CD8-positive, alpha-beta memory T cell (primary cell): ENCODE results near the gene TEX22. TPM values are rescaled to one million over a fixed set of nuclear protein-coding genes. Genes with fewer than 3 reads are reported as not detected.
A peak's percentile ranks its signal among the peaks of the same experiment; 100 is the strongest.

ENCODE experiments used
- CTCF ChIA-PET: fragments of 350-600 bp; sonication (Branson Sonifier 250); formaldehyde crosslinking; loops from one replicate; lab custom pipeline; 2021; ENCODE audit warnings: antibody characterized with exemption; lab: Charles Lee
- POLR2A ChIA-PET: fragments of 350-600 bp; sonication (Branson Sonifier 250); formaldehyde crosslinking; loops from one replicate; lab custom pipeline; 2021; ENCODE audit warnings: antibody characterized with exemption; lab: Charles Lee
- DNase-seq, 5 donors: peaks; one replicate each; pipeline versions ENCODE4 v3.0.0 to v3.0.0-alpha.2; 2020 to 2022; ENCODE audit warnings: mixed read lengths in 1 of 5
- H3K27ac ChIP-seq: one replicate; pipeline ENCODE4 v1.7.0; 2013; ENCODE audit warnings: low read depth, mild to moderate bottlenecking, low read length, moderate library complexity
- H3K27me3 ChIP-seq: 2 replicates; pipeline ENCODE4 v1.7.0; 2013; ENCODE audit warnings: low read length, mild to moderate bottlenecking; ENCODE audit not compliant: insufficient read depth, poor library complexity, severe bottlenecking
- H3K36me3 ChIP-seq: 2 replicates; pipeline ENCODE4 v1.7.0; 2013; ENCODE audit warnings: mild to moderate bottlenecking, low read length, moderate library complexity; ENCODE audit not compliant: insufficient read depth
- H3K4me1 ChIP-seq: 2 replicates; pipeline ENCODE4 v1.7.0; 2013; ENCODE audit warnings: mild to moderate bottlenecking, low read length, moderate library complexity; ENCODE audit not compliant: insufficient read depth
- H3K4me3 ChIP-seq: 2 replicates; pipeline ENCODE4 v1.7.0; 2013; ENCODE audit warnings: mild to moderate bottlenecking, low read length
- H3K9me3 ChIP-seq: 2 replicates; pipeline ENCODE4 v1.7.0; 2013; ENCODE audit warnings: mild to moderate bottlenecking, low read length
- H3K27ac Mint-ChIP-seq, 8 donors: one replicate each; pipeline ENCODE4 v1.8.0; 2020 to 2021; ENCODE audit warnings: mixed read lengths in 8 of 8, mild to moderate bottlenecking in 6 of 8, inconsistent platforms in 3 of 8, moderate library complexity in 3 of 8
- H3K27me3 Mint-ChIP-seq, 2 donors: one replicate each; pipeline ENCODE4 v1.8.0; 2020 to 2021; ENCODE audit warnings: mixed read lengths in 2 of 2, mild to moderate bottlenecking in 1 of 2, moderate library complexity in 1 of 2
- H3K36me3 Mint-ChIP-seq, 3 donors: one replicate each; pipeline ENCODE4 v1.8.0; 2020 to 2021; ENCODE audit warnings: mixed read lengths in 3 of 3, inconsistent platforms in 1 of 3, mild to moderate bottlenecking in 1 of 3
- H3K4me1 Mint-ChIP-seq, 3 donors: one replicate each; pipeline ENCODE4 v1.8.0; 2020 to 2021; ENCODE audit warnings: mixed read lengths in 3 of 3, inconsistent platforms in 1 of 3, mild to moderate bottlenecking in 1 of 3
- H3K4me3 Mint-ChIP-seq, 7 donors: one replicate each; pipeline ENCODE4 v1.8.0; 2020 to 2021; ENCODE audit warnings: mixed read lengths in 7 of 7, mild to moderate bottlenecking in 6 of 7, moderate library complexity in 4 of 7, inconsistent platforms in 2 of 7
- H3K9me3 Mint-ChIP-seq, 5 donors: one replicate each; pipeline ENCODE4 v1.8.0; 2020 to 2022; ENCODE audit warnings: mixed read lengths in 5 of 5, mild to moderate bottlenecking in 3 of 5, moderate library complexity in 2 of 5, inconsistent platforms in 1 of 5
- polyA plus RNA-seq: library from polyadenylated mRNA; unstranded; fragments of 300-500 nt; fragmentation: Illumina TruSeq; gene quantifications from one replicate; pipeline ENCODE4 v1.2.3, GENCODE V29; 2021
- total RNA-seq, 2 experiments: library from RNA; stranded (reverse); gene quantifications; one replicate each; pipeline ENCODE4 v1.2.3, GENCODE V29; 2021

Gene TEX22
- total and polyA plus RNA-seq, 3 experiments from 2014 or later, result 0.08 to 2.9 (median 1.4) TPM

- CTCF ChIA-PET, result interaction anchor here (1.2 kb wide), 1 partner anchor 70 kb away, joined by 5 read pairs; no protein-coding TSS in a partner anchor
- H3K27ac Mint-ChIP-seq, result peak overlapping the region; percentile 7 to 92 (median 74)
Observed at GRCh38 chr14:105420101-105420973, 22.0 kb downstream of the TEX22 start.

GRCh38 chr14:105420974-105421674, 22.8 kb downstream of the TEX22 start:
- H3K27ac Mint-ChIP-seq, result peak overlapping the region; percentile 64 to 92 (median 75)
- POLR2A ChIA-PET, result no interaction called here
- peak overlapping the region; percentile 51 for H3K27ac ChIP-seq

More at GRCh38 chr14:105420101-105420973, 22.0 kb downstream of the TEX22 start:
- Histone ChIP-seq H3K4me1 (peaks cover 34% of the 10 kb centered on the region), H3K4me3 (peak overlapping the region; percentile 59), H3K27me3 (no peaks in the 10 kb centered on the region), H3K27ac (peak overlapping the region; percentile 51), H3K9me3 (no peaks in the 10 kb centered on the region), H3K36me3 (no peaks in the 10 kb centered on the region)
- Mint-ChIP-seq H3K9me3 (no peaks in the 10 kb centered on the region), H3K36me3 (peaks cover 0 to 2% (median 0%) of the 10 kb centered on the region in 3 donors), H3K4me3 (peak overlapping the region; percentile 78 to 93 (median 87)), H3K27me3 (peaks cover 2 to 8% of the 10 kb centered on the region in 2 donors), H3K4me1 (peaks cover 22 to 38% (median 27%) of the 10 kb centered on the region in 3 donors)
- POLR2A ChIA-PET, result no interaction called here
- DNase-seq, result no peak

GRCh38 chr14:105421723-105422615, 23.6 kb downstream of the TEX22 start:
- POLR2A ChIA-PET, result no interaction called here
- peak in 1 of 5 donors; percentile 20 for DNase-seq
- Mint-ChIP-seq H3K4me3 (peak overlapping the region; percentile 65 to 93 (median 87)), H3K9me3 (no peaks in the 10 kb centered on the region), H3K27me3 (peaks cover 0 to 2% of the 10 kb centered on the region in 2 donors), H3K27ac (peak overlapping the region; percentile 61 to 92 (median 77)), H3K36me3 (peaks cover 0 to 9% (median under 1%) of the 10 kb centered on the region in 3 donors), H3K4me1 (peaks cover 24 to 44% (median 26%) of the 10 kb centered on the region in 3 donors)
- Histone ChIP-seq H3K36me3 (no peaks in the 10 kb centered on the region), H3K27me3 (no peaks in the 10 kb centered on the region), H3K4me1 (peaks cover 31% of the 10 kb centered on the region), H3K27ac (no peak overlapping the region), H3K4me3 (no peak overlapping the region), H3K9me3 (no peaks in the 10 kb centered on the region)
- CTCF ChIA-PET, result interaction anchor here (1.2 to 1.3 kb wide), 2 partner anchors 51 to 68 kb away, joined by 3 to 5 read pairs; no protein-coding TSS in a partner anchor

More at GRCh38 chr14:105420974-105421674, 22.8 kb downstream of the TEX22 start:
- H3K36me3 ChIP-seq, result no peaks in the 10 kb centered on the region
- H3K27me3 ChIP-seq, result no peaks in the 10 kb centered on the region
- Mint-ChIP-seq H3K9me3 (no peaks in the 10 kb centered on the region), H3K4me3 (peak overlapping the region; percentile 78 to 93 (median 87)), H3K36me3 (peaks cover 0 to 4% (median 0%) of the 10 kb centered on the region in 3 donors), H3K4me1 (peaks cover 21 to 37% (median 23%) of the 10 kb centered on the region in 3 donors), H3K27me3 (peaks cover 2 to 4% of the 10 kb centered on the region in 2 donors)
- H3K4me1 ChIP-seq, result peaks cover 31% of the 10 kb centered on the region
- no peaks in the 10 kb centered on the region for H3K9me3 ChIP-seq
- CTCF ChIA-PET, result interaction anchor here (1.2 to 1.3 kb wide), 2 partner anchors 50 to 69 kb away, joined by 3 to 5 read pairs; no protein-coding TSS in a partner anchor
- DNase-seq, result no peak
- H3K4me3 ChIP-seq, result peak overlapping the region; percentile 59

- peaks cover 0 to 13% (median 3%) of the 10 kb centered on the region in 3 donors for H3K36me3 Mint-ChIP-seq
- no peaks in the 10 kb centered on the region for H3K9me3 ChIP-seq
- H3K4me3 ChIP-seq, result no peak overlapping the region
Observed at GRCh38 chr14:105422695-105423487, 24.6 kb downstream of the TEX22 start.

GRCh38 chr14:105423488-105424195, 25.3 kb downstream of the TEX22 start:
- H3K27ac Mint-ChIP-seq, result peak overlapping the region in 3 of 8 donors; percentile 19 to 71 (median 60)

More at GRCh38 chr14:105422695-105423487, 24.6 kb downstream of the TEX22 start:
- Mint-ChIP-seq H3K27ac (peak overlapping the region in 4 of 8 donors; percentile 21 to 91 (median 71)), H3K4me1 (peaks cover 29 to 51% (median 30%) of the 10 kb centered on the region in 3 donors), H3K9me3 (no peaks in the 10 kb centered on the region), H3K27me3 (peaks cover 0 to 2% of the 10 kb centered on the region in 2 donors), H3K4me3 (peak overlapping the region in 3 of 7 donors; percentile 10 to 59 (median 23))
- DNase-seq, result no peak
- no peak overlapping the region for H3K27ac ChIP-seq
- CTCF ChIA-PET, result interaction anchor here (1.3 kb wide), 1 partner anchor 52 kb away, joined by 3 read pairs; no protein-coding TSS in a partner anchor
- H3K27me3 ChIP-seq, result no peaks in the 10 kb centered on the region
- POLR2A ChIA-PET, result no interaction called here
- H3K36me3 ChIP-seq, result no peaks in the 10 kb centered on the region
- peaks cover 31% of the 10 kb centered on the region for H3K4me1 ChIP-seq

GRCh38 chr14:105424861-105425260, 26.5 kb downstream of the TEX22 start:
- Mint-ChIP-seq H3K27me3 (no peaks in the 10 kb centered on the region), H3K4me1 (peaks cover 34 to 54% (median 35%) of the 10 kb centered on the region in 3 donors), H3K27ac (no peak overlapping the region), H3K36me3 (peaks cover 0 to 18% (median 3%) of the 10 kb centered on the region in 3 donors), H3K4me3 (no peak overlapping the region), H3K9me3 (no peaks in the 10 kb centered on the region)
- Histone ChIP-seq H3K36me3 (no peaks in the 10 kb centered on the region), H3K4me3 (no peak overlapping the region), H3K9me3 (no peaks in the 10 kb centered on the region), H3K27ac (no peak overlapping the region), H3K4me1 (peaks cover 22% of the 10 kb centered on the region), H3K27me3 (no peaks in the 10 kb centered on the region)
- CTCF ChIA-PET, result no interaction called here
- POLR2A ChIA-PET, result interaction anchor here (0.7 kb wide), 1 partner anchor 9 kb away, joined by 3 read pairs; no protein-coding TSS in a partner anchor
- no peak for DNase-seq

More at GRCh38 chr14:105423488-105424195, 25.3 kb downstream of the TEX22 start:
- peaks cover 0 to 2% of the 10 kb centered on the region in 2 donors for H3K27me3 Mint-ChIP-seq
- no peaks in the 10 kb centered on the region for H3K9me3 Mint-ChIP-seq
- no peak overlapping the region for H3K4me3 ChIP-seq
- peak overlapping the region in 3 of 7 donors; percentile 1 to 74 (median 32) for H3K4me3 Mint-ChIP-seq
- peaks cover 34 to 54% (median 35%) of the 10 kb centered on the region in 3 donors for H3K4me1 Mint-ChIP-seq
- H3K27ac ChIP-seq, result no peak overlapping the region
- no peak for DNase-seq
- ChIA-PET POLR2A (no interaction called here), CTCF (no interaction called here)
- H3K36me3 Mint-ChIP-seq, result peaks cover 0 to 16% (median 3%) of the 10 kb centered on the region in 3 donors
- H3K36me3 ChIP-seq, result no peaks in the 10 kb centered on the region
- no peaks in the 10 kb centered on the region for H3K27me3 ChIP-seq
- H3K4me1 ChIP-seq, result peaks cover 30% of the 10 kb centered on the region
- H3K9me3 ChIP-seq, result no peaks in the 10 kb centered on the region
